T-cell (primary cell): ENCODE measurements around the gene SAMD10. TPM values are rescaled to one million over a fixed set of nuclear protein-coding genes. Genes with fewer than 3 reads are reported as not detected.

ENCODE experiments used
- ATAC-seq, 4 experiments: fragments of 200-7000 bp in 3 of 4; fragments of 150-1000 bp in 1 of 4; cut with Tn5 transposase; replicated peaks in 1 of 4; 1 replicate in 3 of 4; 2 replicates in 1 of 4; pipeline ENCODE4 v1.10.0; 2021; ENCODE audit warnings: moderate library complexity in 3 of 4, mild to moderate bottlenecking in 2 of 4, moderate number of reproducible peaks in 1 of 4
- CTCF ChIA-PET, 2 donors: fragments of 300-600 bp; sonication (Branson Sonifier 250); formaldehyde crosslinking; loops; one replicate each; lab custom pipeline; 2022; ENCODE audit warnings: antibody characterized with exemption in 2 of 2; lab: Charles Lee
- POLR2A ChIA-PET, 2 donors: fragments of 300-600 bp; sonication (Branson Sonifier 250); formaldehyde crosslinking; loops; one replicate each; lab custom pipeline; 2022; ENCODE audit warnings: antibody characterized with exemption in 2 of 2; lab: Charles Lee
- DNase-seq, 35 experiments: peaks; one replicate each; pipeline versions ENCODE4 v3.0.0 to v3.0.0-alpha.2; 2013 to 2023
- H3K27ac ChIP-seq: one replicate; pipeline ENCODE4 v1.5.1; 2013; ENCODE audit warnings: low read length
- H3K27me3 ChIP-seq, 2 experiments: replicated peaks in 1 of 2; 1 replicate in 1 of 2; 2 replicates in 1 of 2; pipeline versions ENCODE4 v1.6.1 to v1.7.0; 2013; ENCODE audit warnings: low read length in 1 of 2, mixed read lengths in 1 of 2; ENCODE audit not compliant: control insufficient read depth in 2 of 2, insufficient read depth in 2 of 2; ENCODE audit errors: extremely low read depth in 1 of 2
- H3K36me3 ChIP-seq, 2 donors: 1 replicate in 1 of 2; 2 replicates in 1 of 2; pipeline versions ENCODE4 v1.6.1 to v1.7.0; 2013; ENCODE audit warnings: low read length in 1 of 2; ENCODE audit not compliant: control insufficient read depth in 2 of 2, insufficient read depth in 1 of 2; ENCODE audit errors: extremely low read depth in 1 of 2
- H3K4me1 ChIP-seq, 2 experiments: 1 replicate in 1 of 2; 2 replicates in 1 of 2; pipeline versions ENCODE4 v1.6.1 to v1.7.0; 2013; ENCODE audit warnings: low read length in 2 of 2, mixed read lengths in 1 of 2; ENCODE audit not compliant: insufficient read depth in 2 of 2, control insufficient read depth in 1 of 2; ENCODE audit errors: extremely low read depth in 1 of 2
- H3K4me3 ChIP-seq, 2 donors: 1 replicate in 1 of 2; 2 replicates in 1 of 2; pipeline versions ENCODE4 v1.5.1 to v1.7.0; 2013; ENCODE audit warnings: mild to moderate bottlenecking in 2 of 2, low read length in 1 of 2, moderate library complexity in 1 of 2; ENCODE audit not compliant: control insufficient read depth in 1 of 2; ENCODE audit errors: extremely low read depth in 1 of 2
- H3K9me3 ChIP-seq: 2 replicates; pipeline ENCODE4 v1.7.0; 2013
- H3K27ac Mint-ChIP-seq, 2 donors: one replicate each; pipeline ENCODE4 v1.8.0; 2020 to 2021; ENCODE audit warnings: mild to moderate bottlenecking in 2 of 2, mixed read lengths in 2 of 2
- H3K27me3 Mint-ChIP-seq, 2 donors: one replicate each; pipeline ENCODE4 v1.8.0; 2021 to 2022; ENCODE audit warnings: mixed read lengths in 2 of 2
- H3K36me3 Mint-ChIP-seq: one replicate; pipeline ENCODE4 v1.8.0; 2021; ENCODE audit warnings: mixed read lengths
- H3K4me1 Mint-ChIP-seq, 3 donors: one replicate each; pipeline ENCODE4 v1.8.0; 2020 to 2022; ENCODE audit warnings: mixed read lengths in 3 of 3, mild to moderate bottlenecking in 1 of 3
- H3K4me3 Mint-ChIP-seq, 3 donors: one replicate each; pipeline ENCODE4 v1.8.0; 2020 to 2022; ENCODE audit warnings: mild to moderate bottlenecking in 3 of 3, mixed read lengths in 3 of 3, moderate library complexity in 3 of 3
- H3K9me3 Mint-ChIP-seq, 3 donors: one replicate each; pipeline ENCODE4 v1.8.0; 2020 to 2022; ENCODE audit warnings: mixed read lengths in 3 of 3
- WGBS: methylation state at CpG from one replicate; pipeline ENCODE4 v1.1.5; 2013; ENCODE audit warnings: missing lambda C conversion rate; ENCODE audit not compliant: insufficient coverage; 5-methylcytosine and 5-hydroxymethylcytosine counted together
- total RNA-seq, 35 experiments: library from RNA in 6 of 35; stranded (reverse) in 6 of 35; fragments of 120-200 nt in 1 of 35; gene quantifications; one replicate each; pipeline versions ENCODE4 v1.2.1 to v1.2.4 and lab custom pipeline; 2013 to 2026

The SAMD10 gene
- total RNA-seq, 5 donors from 2014 or later (not counting 1 experiment from before 2014, with no cell fraction given), result 16.1 to 30.8 (median 17.7) TPM

- ChIA-PET POLR2A (interaction anchor here in 1 of 2 donors (1.0 kb wide), 1 partner anchor 115 kb away, joined by 3 read pairs; the partner anchor contains the start of gene TPD52L2), CTCF (interaction anchor here (0.7 to 1.8 kb wide), 8 partner anchors 24 to 339 kb away, joined by 3 to 8 read pairs (median 4); partner anchors contain the start of genes LIME1 (in 1 of the 2), RTEL1 (in 1 of the 2), TCEA2 (in 1 of the 2) and UCKL1 (in 1 of the 2))
- Mint-ChIP-seq H3K4me3 (peak overlapping the region; percentile 84 to 94 (median 85)), H3K9me3 (no peaks in the 10 kb centered on the region), H3K27ac (peak overlapping the region; percentile 96 to 98), H3K27me3 (no peaks in the 10 kb centered on the region), H3K4me1 (peaks cover 62 to 68% (median 65%) of the 10 kb centered on the region in 3 donors), H3K36me3 (peaks cover 24% of the 10 kb centered on the region)
- WGBS, result 28% methylated on average over 8 of the region's 15 CpGs
- Histone ChIP-seq H3K9me3 (no peaks in the 10 kb centered on the region), H3K36me3 (peaks cover 8 to 30% of the 10 kb centered on the region in 2 donors), H3K4me3 (peak overlapping the region; percentile 62 to 72), H3K4me1 (peaks cover 37 to 58% of the 10 kb centered on the region in 2 experiments), H3K27me3 (no peaks in the 10 kb centered on the region), H3K27ac (peak overlapping the region; percentile 80)
- ATAC-seq, result peak; percentile 7 to 37 (median 14)
- DNase-seq, result peak in 9 of 35 experiments; percentile 24 to 67 (median 31)
Observed at GRCh38 chr20:63980317-63980805, 919 bp upstream of the SAMD10 start.

GRCh38 chr20:63979229-63979556 lies 249 bp downstream of the SAMD10 start:
- no peak for ATAC-seq
- H3K4me1 Mint-ChIP-seq, result peaks cover 57 to 65% (median 62%) of the 10 kb centered on the region in 3 donors
- WGBS, result under 1% methylated on average over 41 of the region's 47 CpGs

DNA sequence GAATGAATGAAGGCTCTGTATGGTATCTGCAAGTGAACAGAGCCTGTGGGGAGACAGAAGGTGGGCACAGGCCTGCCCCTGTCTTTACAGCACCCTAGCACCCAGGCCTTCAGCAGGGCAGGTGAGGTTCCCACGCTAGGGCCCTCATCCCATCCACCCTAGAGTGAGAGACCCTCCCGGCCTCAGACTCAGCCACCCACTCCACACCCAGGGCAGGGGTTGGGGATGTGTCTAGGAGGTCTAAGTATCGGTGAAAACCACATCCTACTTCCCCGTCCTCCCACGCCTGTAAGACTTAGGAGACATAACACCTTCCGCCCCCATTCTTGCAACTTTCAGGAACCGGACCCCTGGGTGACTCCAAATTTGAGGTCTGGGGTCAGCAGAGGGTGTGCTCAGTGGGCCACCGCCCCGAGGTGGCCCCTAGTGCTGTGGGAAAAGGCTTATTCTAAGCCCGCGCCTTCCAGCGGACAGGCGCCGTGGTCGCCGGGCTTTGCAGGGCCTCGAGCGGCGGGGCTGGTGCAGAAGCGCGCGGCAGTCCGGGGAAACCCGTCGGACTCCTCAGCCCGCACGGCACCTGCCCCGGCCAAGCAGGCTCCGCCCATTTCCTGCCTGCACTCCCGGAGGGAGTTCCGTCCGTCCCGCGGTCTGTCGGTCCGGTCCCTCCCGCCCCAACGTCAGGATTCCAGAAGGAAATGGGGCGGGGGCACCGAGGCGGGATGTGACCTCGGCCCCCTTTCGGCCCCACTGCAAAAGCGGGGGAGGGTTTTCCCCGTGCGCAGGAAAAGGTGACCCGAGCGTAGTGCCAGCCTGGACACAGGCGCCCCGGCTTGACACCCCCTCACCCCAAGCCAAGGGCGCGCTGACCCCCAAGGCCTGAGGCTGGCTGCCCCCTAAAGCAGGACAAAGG lies 868 bp downstream of the SAMD10 start:
- Mint-ChIP-seq H3K4me3 (peak overlapping the region; percentile 72 to 84 (median 80)), H3K27ac (peak overlapping the region; percentile 88 to 90), H3K9me3 (no peaks in the 10 kb centered on the region), H3K27me3 (no peaks in the 10 kb centered on the region), H3K36me3 (peaks cover 20% of the 10 kb centered on the region), H3K4me1 (peaks cover 62 to 69% (median 69%) of the 10 kb centered on the region in 3 donors)
- Histone ChIP-seq H3K4me3 (peak overlapping the region; percentile 67 to 70), H3K36me3 (peaks cover 11 to 26% of the 10 kb centered on the region in 2 donors), H3K4me1 (peaks cover 37 to 66% of the 10 kb centered on the region in 2 experiments), H3K9me3 (no peaks in the 10 kb centered on the region), H3K27ac (peak overlapping the region; percentile 71), H3K27me3 (no peaks in the 10 kb centered on the region)
- WGBS, result under 1% methylated on average over 47 of the region's 52 CpGs
- DNase-seq, result peak in 10 of 35 experiments; percentile 14 to 68 (median 33)
- ChIA-PET POLR2A (no interaction called here), CTCF (interaction anchor here in 1 of 2 donors (1.0 to 1.8 kb wide), 3 partner anchors 60 to 142 kb away, joined by 3 to 8 read pairs (median 3); no protein-coding TSS in a partner anchor)
- peak in 2 of 4 experiments; percentile 12 to 14 for ATAC-seq

More at GRCh38 chr20:63979229-63979556, 249 bp downstream of the SAMD10 start:
- Mint-ChIP-seq H3K27ac (peak overlapping the region; percentile 46 to 88), H3K36me3 (peaks cover 17% of the 10 kb centered on the region), H3K9me3 (no peaks in the 10 kb centered on the region), H3K4me3 (peak overlapping the region; percentile 72 to 84 (median 80)), H3K27me3 (no peaks in the 10 kb centered on the region)
- Histone ChIP-seq H3K27ac (peak overlapping the region; percentile 71), H3K9me3 (no peaks in the 10 kb centered on the region), H3K27me3 (no peaks in the 10 kb centered on the region), H3K4me1 (peaks cover 37 to 60% of the 10 kb centered on the region in 2 experiments), H3K36me3 (peaks cover 11 to 30% of the 10 kb centered on the region in 2 donors), H3K4me3 (peak overlapping the region; percentile 67 to 70)
- ChIA-PET POLR2A (no interaction called here), CTCF (interaction anchor here in 1 of 2 donors (0.6 to 1.8 kb wide), 5 partner anchors 60 to 321 kb away, joined by 3 to 8 read pairs (median 4); partner anchors contain the start of gene RTEL1)
- DNase-seq, result no peak

DNA sequence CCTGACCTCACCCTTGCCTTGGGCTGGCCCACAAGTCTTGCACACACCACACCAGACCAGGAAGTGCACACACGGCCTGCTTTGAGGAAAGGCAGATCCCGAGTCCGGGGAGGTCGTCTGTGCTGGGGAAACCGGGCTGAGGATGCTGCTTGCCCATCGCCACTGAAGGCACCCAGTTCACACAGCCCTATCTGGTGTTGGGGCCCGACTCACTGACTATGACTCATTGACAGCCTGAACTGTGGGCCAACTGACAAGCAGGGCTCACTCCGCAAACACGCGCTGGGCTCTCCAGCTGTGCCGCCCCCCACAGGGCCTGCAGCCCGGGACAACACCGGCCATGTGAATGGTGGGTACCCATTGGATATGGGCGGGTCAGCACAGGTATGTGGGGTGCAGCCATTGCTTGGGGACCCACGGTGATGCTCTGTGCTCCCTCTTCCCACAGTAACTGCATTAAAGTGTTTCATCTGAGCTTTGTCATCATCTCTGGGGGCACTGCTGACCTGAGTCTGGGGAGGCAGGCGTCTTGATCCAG lies 1.6 kb downstream of the SAMD10 start:
- H3K27me3 Mint-ChIP-seq, result no peaks in the 10 kb centered on the region
- H3K27ac Mint-ChIP-seq, result peak overlapping the region; percentile 88 to 90
- ATAC-seq, result peak in 3 of 4 experiments; percentile 39 to 55 (median 44)
- H3K4me3 ChIP-seq, result peak overlapping the region in 1 of 2 donors; percentile 70
- H3K4me1 ChIP-seq, result peaks cover 35 to 65% of the 10 kb centered on the region in 2 experiments
- H3K36me3 Mint-ChIP-seq, result peaks cover 14% of the 10 kb centered on the region
- H3K9me3 Mint-ChIP-seq, result no peaks in the 10 kb centered on the region
- CTCF ChIA-PET, result no interaction called here
- peak overlapping the region; percentile 72 to 84 (median 80) for H3K4me3 Mint-ChIP-seq
- peak in 14 of 35 experiments; percentile 16 to 65 (median 38) for DNase-seq
- peak overlapping the region; percentile 71 for H3K27ac ChIP-seq
- WGBS, result 12% methylated on average over 11 of the region's 16 CpGs
- POLR2A ChIA-PET, result no interaction called here
- peaks cover 11 to 18% of the 10 kb centered on the region in 2 donors for H3K36me3 ChIP-seq
- H3K9me3 ChIP-seq, result no peaks in the 10 kb centered on the region
- H3K27me3 ChIP-seq, result no peaks in the 10 kb centered on the region
- H3K4me1 Mint-ChIP-seq, result peaks cover 58 to 72% (median 67%) of the 10 kb centered on the region in 3 donors

GRCh38 chr20:63976980-63977738 lies 2.3 kb downstream of the SAMD10 start:
- Histone ChIP-seq H3K27me3 (no peaks in the 10 kb centered on the region), H3K36me3 (peaks cover 11 to 15% of the 10 kb centered on the region in 2 donors), H3K4me1 (peaks cover 30 to 59% of the 10 kb centered on the region in 2 experiments), H3K27ac (peak overlapping the region; percentile 71), H3K9me3 (no peaks in the 10 kb centered on the region), H3K4me3 (no peak overlapping the region)
- peak overlapping the region in 2 of 3 donors; percentile 68 to 84 for H3K4me3 Mint-ChIP-seq
- no peak for DNase-seq
- H3K4me1 Mint-ChIP-seq, result peaks cover 51 to 72% (median 62%) of the 10 kb centered on the region in 3 donors
- POLR2A ChIA-PET, result no interaction called here
- ATAC-seq, result no peak
- CTCF ChIA-PET, result no interaction called here
- H3K27ac Mint-ChIP-seq, result peak overlapping the region; percentile 88 to 90
- H3K27me3 Mint-ChIP-seq, result no peaks in the 10 kb centered on the region
- H3K36me3 Mint-ChIP-seq, result peaks cover 8% of the 10 kb centered on the region
- 85% methylated on average over 11 of the region's 18 CpGs for WGBS
- H3K9me3 Mint-ChIP-seq, result no peaks in the 10 kb centered on the region
